Caco-2 (cell line): ENCODE results near the gene OR2T8. TPM values are rescaled to one million over a fixed set of nuclear protein-coding genes. Genes with fewer than 3 reads are reported as not detected.

Source experiments
- BruUV-seq: library from RNA; stranded (reverse); fragments of 400-500 nt; replicated peaks from 2 replicates; lab custom pipeline; 2021; lab: Mats Ljungman, UMichigan
- CTCF ChIA-PET: fragments of 300-600 bp; sonication (Branson Sonifier 250); formaldehyde crosslinking; loops from one replicate; lab custom pipeline; 2022; ENCODE audit warnings: antibody characterized with exemption; lab: Charles Lee
- POLR2A ChIA-PET: fragments of 300-600 bp; sonication (Branson Sonifier 250); formaldehyde crosslinking; loops from one replicate; lab custom pipeline; 2022; ENCODE audit warnings: antibody characterized with exemption; lab: Charles Lee
- DNase-seq, 2 experiments: peaks; one replicate each; pipeline versions ENCODE4 v3.0.0 to v3.0.0-alpha.2; 2020 to 2022
- H3K27me3 ChIP-seq: replicated peaks from 2 replicates; pipeline ENCODE4 v1.6.0; 2011; ENCODE audit warnings: low read length; ENCODE audit not compliant: control insufficient read depth, insufficient read depth
- H3K36me3 ChIP-seq: 2 replicates; pipeline ENCODE4 v1.5.1; 2011; ENCODE audit warnings: low read length; ENCODE audit not compliant: control insufficient read depth, insufficient read depth
- H3K4me1 ChIP-seq: fragments of 250-450 bp; sonication (Bioruptor Pico); 2 replicates; pipeline ENCODE4 v1.5.1; 2020; ENCODE audit warnings: mild to moderate bottlenecking
- H3K4me3 ChIP-seq: 2 replicates; pipeline ENCODE4 v1.5.1; 2011; ENCODE audit warnings: low read depth, mild to moderate bottlenecking, control low read depth, low read length
- H3K9me3 ChIP-seq: fragments of 250-450 bp; sonication (Bioruptor Pico); 2 replicates; pipeline ENCODE4 v1.5.1; 2020; ENCODE audit warnings: mild to moderate bottlenecking, moderate library complexity
- H3K27ac Mint-ChIP-seq: one replicate; pipeline ENCODE4 v1.8.0; 2022; ENCODE audit warnings: mixed read lengths; ENCODE audit not compliant: unreplicated experiment
- H3K27me3 Mint-ChIP-seq: one replicate; pipeline ENCODE4 v1.8.0; 2022; ENCODE audit warnings: mixed read lengths; ENCODE audit not compliant: insufficient read depth, unreplicated experiment
- H3K36me3 Mint-ChIP-seq: one replicate; pipeline ENCODE4 v1.8.0; 2022; ENCODE audit warnings: mild to moderate bottlenecking, mixed read lengths; ENCODE audit not compliant: insufficient read depth, unreplicated experiment
- H3K4me1 Mint-ChIP-seq: one replicate; pipeline ENCODE4 v1.8.0; 2022; ENCODE audit warnings: low read depth, mixed read lengths; ENCODE audit not compliant: unreplicated experiment
- H3K4me3 Mint-ChIP-seq: one replicate; pipeline ENCODE4 v1.8.0; 2022; ENCODE audit warnings: mild to moderate bottlenecking, moderate library complexity, mixed read lengths; ENCODE audit not compliant: unreplicated experiment
- H3K9me3 Mint-ChIP-seq: one replicate; pipeline ENCODE4 v1.8.0; 2022; ENCODE audit warnings: mixed read lengths; ENCODE audit not compliant: unreplicated experiment
- CTCF ChIP-seq, 2 experiments: fragments of 200-600 bp in 1 of 2; IDR thresholded peaks; 1 replicate in 1 of 2; 2 replicates in 1 of 2; pipeline versions ENCODE4 v1.5.1 to v1.8.0; 2011 to 2022; ENCODE audit warnings: antibody characterized with exemption in 1 of 2, control low read depth in 1 of 2, inconsistent platforms in 1 of 2, low read depth in 1 of 2, low read length in 1 of 2, mild to moderate bottlenecking in 1 of 2, moderate library complexity in 1 of 2; ENCODE audit not compliant: insufficient read depth in 1 of 2, severe bottlenecking in 1 of 2, unreplicated experiment in 1 of 2
- intact Hi-C: fragments of 100-400 bp; cut with micrococcal nuclease; formaldehyde crosslinking; loops from one replicate; pipeline ENCODE4 v1.10.0; 2022; ENCODE audit not compliant: unreplicated experiment
- total RNA-seq: library from RNA; stranded (reverse); gene quantifications from 2 replicates; pipeline ENCODE4 v1.2.3, GENCODE V29; 2022

Gene OR2T8
- total RNA-seq, 1 experiment from 2014 or later = not detected

GRCh38 chr1:247966532-247967204, 46.6 kb downstream of the OR2T8 start:
- Histone ChIP-seq H3K9me3 (no peaks in the 10 kb centered on the region), H3K4me3 (no peak overlapping the region), H3K4me1 (no peaks in the 10 kb centered on the region), H3K27me3 (no peaks in the 10 kb centered on the region), H3K36me3 (no peaks in the 10 kb centered on the region)
- H3K9me3 Mint-ChIP-seq = peaks cover 23% of the 10 kb centered on the region
- no peak overlapping the region for H3K4me3 Mint-ChIP-seq
- no peaks in the 10 kb centered on the region for H3K36me3 Mint-ChIP-seq
- no TSS peak for BruUV-seq
- H3K27ac Mint-ChIP-seq = no peak overlapping the region
- POLR2A ChIA-PET = no interaction called here
- H3K27me3 Mint-ChIP-seq = no peaks in the 10 kb centered on the region
- no peaks in the 10 kb centered on the region for H3K4me1 Mint-ChIP-seq
- intact Hi-C loops = no loop called here
- CTCF ChIA-PET = no interaction called here
- no peak for TF ChIP-seq CTCF (IDR thresholded peaks at IDR 0.05; ENCODE audit: insufficient read depth in 1 of 2, low read depth in 1 of 2, low read length in 1 of 2, severe bottlenecking in 1 of 2, unreplicated experiment in 1 of 2)
- DNase-seq = no peak

Other genes starting within 250 kb of the OR2T8 start
- not detected in 2 replicates for gene OR13G1, start 240.5 kb upstream of the OR2T8 start, total RNA-seq
- gene OR6F1, start 203.6 kb upstream of the OR2T8 start, total RNA-seq = not detected in 2 replicates
- gene OR14K1, start 181.6 kb upstream of the OR2T8 start, total RNA-seq = not detected in 2 replicates
- gene OR14A2, start 172.1 kb upstream of the OR2T8 start, total RNA-seq = not detected in 2 replicates
- gene OR1C1, start 159.7 kb upstream of the OR2T8 start, total RNA-seq = not detected in 2 replicates
- gene OR14A16, start 96.1 kb upstream of the OR2T8 start, total RNA-seq = not detected in 2 replicates
- gene OR11L1, start 78.4 kb upstream of the OR2T8 start, total RNA-seq = not detected in 2 replicates
- not detected in 2 replicates for gene TRIM58, start 63.1 kb upstream of the OR2T8 start, total RNA-seq
- not detected in 2 replicates for gene OR2W3, start 24.7 kb upstream of the OR2T8 start, total RNA-seq
- not detected in 2 replicates for gene OR2AJ1, start 4.6 kb downstream of the OR2T8 start, total RNA-seq
- gene OR2L8, start 28.6 kb downstream of the OR2T8 start, total RNA-seq = not detected in 2 replicates
- not detected in 2 replicates for gene OR2AK2, start 45.0 kb downstream of the OR2T8 start, total RNA-seq
- not detected in 2 replicates for gene OR2L5, start 93.4 kb downstream of the OR2T8 start, total RNA-seq
- 0.16 TPM in 2 replicates for gene OR2L2, start 109.8 kb downstream of the OR2T8 start, total RNA-seq
- gene OR2L3, start 126.6 kb downstream of the OR2T8 start, total RNA-seq = not detected in 2 replicates
- not detected in 2 replicates for gene OR2L13, start 174.9 kb downstream of the OR2T8 start, total RNA-seq
- not detected in 2 replicates for gene OR2M5, start 224.9 kb downstream of the OR2T8 start, total RNA-seq